ENCODE data around the gene PLEKHA8.
A peak's percentile ranks its signal among the peaks of the same experiment; 100 is the strongest.

Gene PLEKHA8, protein sequence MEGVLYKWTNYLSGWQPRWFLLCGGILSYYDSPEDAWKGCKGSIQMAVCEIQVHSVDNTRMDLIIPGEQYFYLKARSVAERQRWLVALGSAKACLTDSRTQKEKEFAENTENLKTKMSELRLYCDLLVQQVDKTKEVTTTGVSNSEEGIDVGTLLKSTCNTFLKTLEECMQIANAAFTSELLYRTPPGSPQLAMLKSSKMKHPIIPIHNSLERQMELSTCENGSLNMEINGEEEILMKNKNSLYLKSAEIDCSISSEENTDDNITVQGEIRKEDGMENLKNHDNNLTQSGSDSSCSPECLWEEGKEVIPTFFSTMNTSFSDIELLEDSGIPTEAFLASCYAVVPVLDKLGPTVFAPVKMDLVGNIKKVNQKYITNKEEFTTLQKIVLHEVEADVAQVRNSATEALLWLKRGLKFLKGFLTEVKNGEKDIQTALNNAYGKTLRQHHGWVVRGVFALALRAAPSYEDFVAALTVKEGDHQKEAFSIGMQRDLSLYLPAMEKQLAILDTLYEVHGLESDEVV

DNA sequence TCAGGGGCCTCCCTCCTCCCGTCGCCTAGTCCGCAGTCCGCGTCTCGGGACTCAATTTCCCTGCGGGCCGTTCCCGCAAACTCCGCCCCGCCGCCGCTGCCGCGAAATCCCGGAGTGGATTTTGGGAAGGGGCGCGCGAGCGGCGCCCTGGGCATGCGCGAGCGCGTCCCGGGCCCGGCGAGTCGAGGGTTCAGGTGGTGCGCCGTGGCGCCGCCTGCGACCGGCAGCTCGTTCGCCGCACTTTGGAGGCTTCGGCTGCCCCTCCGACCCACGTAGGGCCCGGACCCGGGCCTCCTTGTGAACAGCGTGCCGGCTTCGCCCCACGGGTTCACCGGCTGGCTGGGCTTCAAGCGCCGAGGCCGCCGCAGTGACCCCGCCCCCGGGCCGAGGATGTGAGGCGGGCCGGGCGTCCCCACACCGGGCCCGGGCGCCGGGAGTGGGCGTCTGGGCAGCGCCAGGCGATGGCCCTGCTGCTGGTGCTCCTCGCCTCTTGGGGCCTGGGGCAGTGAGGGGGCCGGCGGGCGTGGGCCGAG lies at the start of gene PLEKHA8:
Gene PLEKHA8, plus strand, starts transcription at position 197 of the 533 bp plus-strand sequence. CDS start 351 bp downstream, outside the sequence.
- H3K27ac ChIP-seq, result peak within 1 kb of the TSS; percentile 73
- no peaks in the 10 kb centered on the region for H3K9me3 ChIP-seq
- H3K27me3 ChIP-seq, result peaks cover 23% of the 10 kb centered on the region
- peak within 1 kb of the TSS; percentile 82 to 93 for H3K4me3 ChIP-seq (ENCODE audit: low read depth in 1 of 2, low read length in 1 of 2)
- peaks cover 25 to 31% of the 10 kb centered on the region in 2 experiments for H3K4me1 ChIP-seq (ENCODE audit: control insufficient read depth in 1 of 2, insufficient read depth in 1 of 2, low read depth in 1 of 2, low read length in 1 of 2)
- no peaks in the 10 kb centered on the region for H3K36me3 ChIP-seq
- peak; percentile 5 for TF ChIP-seq CTCF (IDR thresholded peaks at IDR 0.05)

DNA sequence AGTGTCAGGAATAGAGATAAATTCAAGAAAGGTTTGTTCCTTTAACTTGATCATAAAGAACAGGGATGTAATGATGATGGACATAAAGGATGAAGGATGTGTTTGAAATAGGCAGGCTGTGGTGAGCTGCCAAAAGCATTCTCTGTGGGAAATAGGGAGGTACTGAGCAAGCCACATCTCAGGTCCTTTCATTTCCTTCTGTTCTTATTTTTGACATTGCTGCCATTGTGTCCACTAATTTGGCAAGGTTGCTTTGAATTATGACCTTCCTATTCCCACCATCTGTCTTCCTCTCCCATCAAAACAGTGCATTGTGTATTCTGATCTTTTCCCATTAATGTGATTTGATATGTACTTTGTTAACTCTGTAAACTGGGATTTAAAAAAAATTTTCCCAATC lies 48.1 kb upstream of the PLEKHA8 start:
- H3K9me3 ChIP-seq, result no peaks in the 10 kb centered on the region
- TF ChIP-seq CTCF (IDR thresholded peaks at IDR 0.05), result no peak
- no peaks in the 10 kb centered on the region for H3K4me1 ChIP-seq (ENCODE audit: control insufficient read depth in 1 of 2, insufficient read depth in 1 of 2, low read depth in 1 of 2, low read length in 1 of 2)
- no peak overlapping the region for H3K4me3 ChIP-seq (ENCODE audit: low read depth in 1 of 2, low read length in 1 of 2)
- no peak overlapping the region for H3K27ac ChIP-seq
- no peaks in the 10 kb centered on the region for H3K36me3 ChIP-seq
- no peaks in the 10 kb centered on the region for H3K27me3 ChIP-seq

DNA sequence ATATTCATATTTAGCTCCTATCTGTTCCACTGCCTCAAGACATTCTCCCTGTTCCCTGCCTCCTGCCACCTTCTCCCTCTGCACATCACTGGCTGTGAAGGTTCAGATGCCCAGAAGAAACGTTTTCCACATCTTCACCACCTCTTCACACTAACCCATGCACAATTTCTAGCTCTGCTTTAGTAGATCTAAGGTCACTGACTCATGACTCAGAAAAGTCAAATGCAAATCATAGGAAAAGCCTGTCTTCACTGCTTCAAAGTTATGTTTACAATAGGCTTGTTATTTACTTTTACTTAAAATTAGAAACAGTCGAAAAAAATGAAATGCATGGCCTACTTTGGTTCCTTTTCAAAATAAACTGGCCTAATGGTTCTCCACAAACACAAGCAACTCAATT lies 41.1 kb upstream of the PLEKHA8 start:
- H3K27me3 ChIP-seq, result peaks cover 39% of the 10 kb centered on the region
- no peak overlapping the region for H3K27ac ChIP-seq
- no peaks in the 10 kb centered on the region for H3K9me3 ChIP-seq
- no peaks in the 10 kb centered on the region for H3K36me3 ChIP-seq
- no peak for TF ChIP-seq CTCF (IDR thresholded peaks at IDR 0.05)
- H3K4me1 ChIP-seq (ENCODE audit: control insufficient read depth in 1 of 2, insufficient read depth in 1 of 2, low read depth in 1 of 2, low read length in 1 of 2), result peaks cover 22 to 35% of the 10 kb centered on the region in 2 experiments
- no peak overlapping the region for H3K4me3 ChIP-seq (ENCODE audit: low read depth in 1 of 2, low read length in 1 of 2)

DNA sequence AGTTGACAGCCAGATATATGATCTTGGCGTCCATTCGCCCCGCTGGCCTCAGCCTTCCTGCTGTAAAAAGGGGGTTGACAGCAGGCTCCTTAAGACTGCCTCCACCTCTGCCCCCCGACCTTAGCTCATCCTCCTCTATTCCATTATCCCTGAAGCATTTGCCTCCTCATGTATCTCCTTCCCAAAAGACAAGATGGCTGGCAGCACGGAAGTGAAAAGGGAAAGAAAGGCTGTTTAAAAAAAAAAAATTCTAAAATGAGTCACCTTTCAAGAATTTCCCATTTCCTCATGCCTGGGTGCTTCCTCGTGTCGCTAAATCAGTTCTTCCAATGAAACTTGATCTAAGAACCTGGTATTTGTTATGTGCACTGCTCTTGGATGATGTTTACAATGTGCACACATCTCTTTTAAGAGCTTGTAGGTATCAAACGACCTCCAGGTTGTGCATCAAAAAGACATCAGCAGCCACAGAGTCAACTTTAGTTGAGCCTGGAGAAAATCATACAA lies 40.3 kb upstream of the PLEKHA8 start:
- no peak for TF ChIP-seq CTCF (IDR thresholded peaks at IDR 0.05)
- H3K4me3 ChIP-seq (ENCODE audit: low read depth in 1 of 2, low read length in 1 of 2), result no peak overlapping the region
- peak overlapping the region; percentile 55 for H3K27ac ChIP-seq

DNA sequence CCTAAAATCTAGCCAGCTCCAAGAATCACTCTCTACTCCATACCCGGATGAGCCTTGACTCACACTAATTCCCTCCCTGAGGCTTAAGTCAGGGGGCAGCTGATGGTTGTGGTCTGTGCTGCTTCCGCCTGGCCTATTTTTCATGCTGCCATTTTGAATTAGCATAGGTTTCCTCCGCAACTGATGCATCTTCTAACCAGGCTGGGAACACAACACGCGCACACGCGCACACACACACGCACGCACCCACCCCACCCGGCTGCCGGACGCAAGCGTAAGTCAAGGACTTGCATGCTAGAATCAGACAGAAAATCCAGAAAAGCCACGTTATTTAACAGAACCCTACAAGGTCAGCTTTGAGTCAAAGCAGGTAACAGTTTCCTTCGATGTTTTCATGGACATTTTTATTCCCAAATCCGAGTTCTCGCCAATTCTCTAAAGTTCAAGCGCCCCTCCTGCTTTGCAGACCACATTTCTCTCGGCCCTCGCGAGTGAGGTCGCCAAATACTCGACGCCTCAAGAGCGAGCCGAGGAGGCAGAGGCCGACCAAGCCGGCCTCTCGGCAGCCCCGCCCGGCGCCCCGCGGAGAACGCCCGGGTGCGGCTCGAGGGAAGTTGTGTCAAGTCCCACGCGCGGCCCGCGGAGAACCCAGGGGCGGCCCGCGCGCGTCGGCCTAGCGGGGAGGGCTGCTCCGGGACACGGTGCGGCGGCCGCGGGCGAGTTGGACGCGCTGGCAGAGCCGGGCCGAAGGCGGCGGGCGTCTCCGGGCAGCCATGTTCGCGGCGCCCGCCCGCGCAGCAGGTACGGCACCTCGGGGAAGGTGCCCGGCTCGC lies 39.6 kb upstream of the PLEKHA8 start:
- no peaks in the 10 kb centered on the region for H3K36me3 ChIP-seq
- peaks cover 40% of the 10 kb centered on the region for H3K27me3 ChIP-seq
- no peak for TF ChIP-seq CTCF (IDR thresholded peaks at IDR 0.05)
- no peaks in the 10 kb centered on the region for H3K9me3 ChIP-seq
- peak overlapping the region; percentile 61 to 85 for H3K4me3 ChIP-seq (ENCODE audit: low read depth in 1 of 2, low read length in 1 of 2)
- peak overlapping the region; percentile 55 for H3K27ac ChIP-seq
- H3K4me1 ChIP-seq (ENCODE audit: control insufficient read depth in 1 of 2, insufficient read depth in 1 of 2, low read depth in 1 of 2, low read length in 1 of 2), result peaks cover 22 to 35% of the 10 kb centered on the region in 2 experiments

More for the DNA sequence above, 40.3 kb upstream of the PLEKHA8 start:
- H3K9me3 ChIP-seq, result no peaks in the 10 kb centered on the region
- H3K4me1 ChIP-seq (ENCODE audit: control insufficient read depth in 1 of 2, insufficient read depth in 1 of 2, low read depth in 1 of 2, low read length in 1 of 2), result peaks cover 22 to 35% of the 10 kb centered on the region in 2 experiments
- peaks cover 40% of the 10 kb centered on the region for H3K27me3 ChIP-seq
- no peaks in the 10 kb centered on the region for H3K36me3 ChIP-seq
